Measurements from ENCODE around the gene JPH3. TPM values are rescaled to one million over a fixed set of nuclear protein-coding genes. Genes with fewer than 3 reads are reported as not detected.

JPH3 gene
- total and polyA plus RNA-seq, 4 experiments from 2014 or later, result 0.09 TPM; not detected in 3

DNA sequence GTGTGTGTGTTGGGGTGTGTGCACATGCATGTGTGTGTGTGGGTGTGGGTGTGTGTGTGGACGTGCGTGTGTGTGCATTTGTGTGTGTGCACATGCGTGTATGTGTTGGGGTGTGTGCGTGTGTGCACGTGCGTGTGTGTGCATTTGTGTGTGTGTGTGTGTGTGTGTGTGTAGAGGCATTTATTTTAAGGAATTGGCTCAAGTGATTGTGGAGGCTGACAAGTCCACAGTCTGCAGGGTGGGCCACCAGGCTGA lies 37.9 kb upstream of the JPH3 start:
- CTCF ChIA-PET (ENCODE audit: partially characterized antibody), result no interaction called here
- no peaks in the 10 kb centered on the region for H3K36me3 Mint-ChIP-seq
- no peaks in the 10 kb centered on the region for H3K9me3 ChIP-seq (ENCODE audit: control insufficient read depth in 1 of 2, low read length in 2 of 2)
- intact Hi-C loops (cut with micrococcal nuclease), result no loop called here
- POLR2A ChIA-PET (ENCODE audit: partially characterized antibody), result no interaction called here
- H3K4me1 ChIP-seq (ENCODE audit: insufficient read depth, low read length), result no peaks in the 10 kb centered on the region
- no peak overlapping the region for H3K4me3 Mint-ChIP-seq
- no peak overlapping the region for H3K27ac Mint-ChIP-seq
- peaks cover 0 to 1% of the 10 kb centered on the region in 2 donors for H3K27me3 Mint-ChIP-seq
- H3K27ac ChIP-seq (ENCODE audit: low read depth, low read length), result no peak overlapping the region
- no peaks in the 10 kb centered on the region for H3K36me3 ChIP-seq (ENCODE audit: insufficient read depth, low read length)
- no peak for DNase-seq
- H3K4me3 ChIP-seq (ENCODE audit: low read length in 2 of 2), result no peak overlapping the region
- H3K27me3 ChIP-seq (ENCODE audit: insufficient read depth, low read length), result no peaks in the 10 kb centered on the region
- H3K9me3 Mint-ChIP-seq, result peaks cover 0 to 3% (median 0%) of the 10 kb centered on the region in 8 donors
- peaks cover 0 to 2% (median 0%) of the 10 kb centered on the region in 4 donors for H3K4me1 Mint-ChIP-seq

DNA sequence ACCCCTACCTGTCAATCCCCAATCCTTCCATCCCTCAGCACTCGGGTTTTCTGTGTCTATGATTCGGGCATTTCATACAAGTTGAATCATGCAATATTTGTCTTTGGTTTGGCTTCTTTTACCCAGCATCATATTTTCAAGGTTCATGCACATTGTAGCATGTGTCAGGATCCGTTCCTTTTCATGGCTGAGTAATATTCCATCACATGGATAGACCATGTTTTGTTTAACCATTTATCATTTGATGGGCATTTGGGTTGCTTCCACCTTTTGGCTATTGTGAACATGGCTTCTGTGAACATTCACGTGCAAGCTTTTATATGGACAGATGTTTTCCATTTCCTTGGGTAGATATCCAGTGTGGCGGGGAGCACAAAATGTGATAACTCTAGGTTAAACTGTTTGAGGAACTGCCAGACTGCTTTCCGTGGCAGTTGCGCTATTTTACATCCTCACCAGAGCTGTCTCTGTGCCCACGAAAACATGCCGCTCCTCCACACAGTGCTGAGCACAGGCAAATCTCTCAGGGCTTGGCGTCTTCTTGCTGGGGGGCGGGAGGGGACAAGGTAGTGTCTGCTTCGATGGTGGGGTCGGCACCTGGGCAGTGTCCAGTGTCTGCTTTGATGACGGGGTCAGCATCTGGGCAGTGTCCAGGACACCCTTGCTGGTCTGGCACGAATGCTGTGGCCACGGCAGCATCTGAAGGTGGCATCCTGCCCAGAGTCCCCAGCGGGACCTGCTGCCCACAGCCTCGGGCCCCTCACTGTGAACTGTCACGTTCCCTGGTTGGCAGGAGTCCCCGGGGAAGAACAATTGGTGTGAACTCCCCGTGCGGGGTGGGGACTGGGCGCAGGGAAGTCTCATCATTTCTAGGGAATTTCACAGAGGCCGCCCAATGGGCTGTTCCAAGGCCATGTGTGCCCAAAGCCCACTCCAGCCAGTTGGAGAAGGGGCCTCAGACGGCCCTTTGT lies 32.4 kb upstream of the JPH3 start:
- intact Hi-C loops (cut with micrococcal nuclease), result no loop called here
- no peak overlapping the region for H3K27ac Mint-ChIP-seq
- Histone ChIP-seq H3K4me3 (ENCODE audit: low read length in 2 of 2) (no peak overlapping the region), H3K4me1 (ENCODE audit: insufficient read depth, low read length) (no peaks in the 10 kb centered on the region), H3K9me3 (ENCODE audit: control insufficient read depth in 1 of 2, low read length in 2 of 2) (no peaks in the 10 kb centered on the region), H3K27ac (ENCODE audit: low read depth, low read length) (no peak overlapping the region), H3K36me3 (ENCODE audit: insufficient read depth, low read length) (no peaks in the 10 kb centered on the region), H3K27me3 (ENCODE audit: insufficient read depth, low read length) (no peaks in the 10 kb centered on the region)
- ChIA-PET CTCF (ENCODE audit: partially characterized antibody) (no interaction called here), POLR2A (ENCODE audit: partially characterized antibody) (no interaction called here)
- no peaks in the 10 kb centered on the region for H3K36me3 Mint-ChIP-seq
- no peaks in the 10 kb centered on the region for H3K4me1 Mint-ChIP-seq
- no peak overlapping the region for H3K4me3 Mint-ChIP-seq
- peaks cover 7 to 8% of the 10 kb centered on the region in 2 donors for H3K27me3 Mint-ChIP-seq
- no peaks in the 10 kb centered on the region for H3K9me3 Mint-ChIP-seq
- no peak for DNase-seq

DNA sequence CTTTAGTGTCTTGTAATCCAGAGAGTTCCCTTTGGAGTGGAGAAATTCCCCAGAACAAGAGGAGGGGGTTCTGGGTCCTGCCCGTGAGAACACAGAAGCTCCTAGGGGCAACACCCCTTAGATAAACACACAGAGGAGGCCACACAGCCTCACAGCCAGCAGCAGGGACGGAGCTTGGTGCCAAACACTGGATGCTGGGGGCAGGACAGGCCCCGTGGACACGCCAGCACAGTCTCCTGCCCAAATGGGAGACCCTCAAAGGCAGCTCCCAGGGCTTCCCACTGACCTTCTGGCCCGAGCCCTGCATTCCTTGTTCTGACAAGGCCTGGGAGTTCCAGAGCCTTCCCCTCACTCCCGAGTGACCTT lies 31.8 kb upstream of the JPH3 start:
- POLR2A ChIA-PET (ENCODE audit: partially characterized antibody), result no interaction called here
- Mint-ChIP-seq H3K4me1 (no peaks in the 10 kb centered on the region), H3K4me3 (no peak overlapping the region), H3K9me3 (no peaks in the 10 kb centered on the region), H3K27ac (no peak overlapping the region), H3K36me3 (no peaks in the 10 kb centered on the region), H3K27me3 (peaks cover 7 to 8% of the 10 kb centered on the region in 2 donors)
- H3K27ac ChIP-seq (ENCODE audit: low read depth, low read length), result no peak overlapping the region
- no peaks in the 10 kb centered on the region for H3K36me3 ChIP-seq (ENCODE audit: insufficient read depth, low read length)
- H3K4me1 ChIP-seq (ENCODE audit: insufficient read depth, low read length), result no peaks in the 10 kb centered on the region
- CTCF ChIA-PET (ENCODE audit: partially characterized antibody), result no interaction called here
- H3K4me3 ChIP-seq (ENCODE audit: low read length in 2 of 2), result no peak overlapping the region
- no peaks in the 10 kb centered on the region for H3K27me3 ChIP-seq (ENCODE audit: insufficient read depth, low read length)
- intact Hi-C loops (cut with micrococcal nuclease), result no loop called here
- DNase-seq, result no peak
- H3K9me3 ChIP-seq (ENCODE audit: control insufficient read depth in 1 of 2, low read length in 2 of 2), result no peaks in the 10 kb centered on the region

GRCh38 chr16:87570938-87571867 lies 31.1 kb upstream of the JPH3 start:
- Mint-ChIP-seq H3K4me1 (no peaks in the 10 kb centered on the region), H3K27me3 (peaks cover 7 to 8% of the 10 kb centered on the region in 2 donors), H3K4me3 (no peak overlapping the region), H3K36me3 (no peaks in the 10 kb centered on the region), H3K27ac (no peak overlapping the region), H3K9me3 (no peaks in the 10 kb centered on the region)
- no peak for DNase-seq
- H3K27me3 ChIP-seq (ENCODE audit: insufficient read depth, low read length), result no peaks in the 10 kb centered on the region
- no peak overlapping the region for H3K4me3 ChIP-seq (ENCODE audit: low read length in 2 of 2)
- H3K4me1 ChIP-seq (ENCODE audit: insufficient read depth, low read length), result no peaks in the 10 kb centered on the region
- CTCF ChIA-PET (ENCODE audit: partially characterized antibody), result interaction anchor here (1.1 kb wide), 1 partner anchor 154 kb away, joined by 3 read pairs; no protein-coding TSS in a partner anchor
- no peaks in the 10 kb centered on the region for H3K36me3 ChIP-seq (ENCODE audit: insufficient read depth, low read length)
- intact Hi-C loops (cut with micrococcal nuclease), result no loop called here
- POLR2A ChIA-PET (ENCODE audit: partially characterized antibody), result no interaction called here
- no peak overlapping the region for H3K27ac ChIP-seq (ENCODE audit: low read depth, low read length)
- H3K9me3 ChIP-seq (ENCODE audit: control insufficient read depth in 1 of 2, low read length in 2 of 2), result no peaks in the 10 kb centered on the region

- no peaks in the 10 kb centered on the region for H3K9me3 ChIP-seq (ENCODE audit: control insufficient read depth in 1 of 2, low read length in 2 of 2)
- Mint-ChIP-seq H3K4me3 (no peak overlapping the region), H3K4me1 (no peaks in the 10 kb centered on the region), H3K27me3 (peaks cover 10 to 11% of the 10 kb centered on the region in 2 donors), H3K36me3 (no peaks in the 10 kb centered on the region), H3K27ac (no peak overlapping the region), H3K9me3 (no peaks in the 10 kb centered on the region)
- no peaks in the 10 kb centered on the region for H3K27me3 ChIP-seq (ENCODE audit: insufficient read depth, low read length)
- no peaks in the 10 kb centered on the region for H3K4me1 ChIP-seq (ENCODE audit: insufficient read depth, low read length)
- H3K27ac ChIP-seq (ENCODE audit: low read depth, low read length), result no peak overlapping the region
- DNase-seq, result no peak
- no peaks in the 10 kb centered on the region for H3K36me3 ChIP-seq (ENCODE audit: insufficient read depth, low read length)
- ChIA-PET CTCF (ENCODE audit: partially characterized antibody) (interaction anchor here (1.1 to 1.4 kb wide), 3 partner anchors 64 to 198 kb away, joined by 3 to 4 read pairs (median 3); no protein-coding TSS in a partner anchor), POLR2A (ENCODE audit: partially characterized antibody) (no interaction called here)
- intact Hi-C loops (cut with micrococcal nuclease), result no loop called here
- H3K4me3 ChIP-seq (ENCODE audit: low read length in 2 of 2), result no peak overlapping the region
Measured at GRCh38 chr16:87571868-87572244, 30.5 kb upstream of the JPH3 start.

- Histone ChIP-seq H3K36me3 (ENCODE audit: insufficient read depth, low read length) (no peaks in the 10 kb centered on the region), H3K27me3 (ENCODE audit: insufficient read depth, low read length) (no peaks in the 10 kb centered on the region), H3K27ac (ENCODE audit: low read depth, low read length) (no peak overlapping the region), H3K4me1 (ENCODE audit: insufficient read depth, low read length) (no peaks in the 10 kb centered on the region), H3K4me3 (ENCODE audit: low read length in 2 of 2) (no peak overlapping the region), H3K9me3 (ENCODE audit: control insufficient read depth in 1 of 2, low read length in 2 of 2) (no peaks in the 10 kb centered on the region)
- Mint-ChIP-seq H3K4me3 (no peak overlapping the region), H3K27me3 (peaks cover 10 to 11% of the 10 kb centered on the region in 2 donors), H3K9me3 (no peaks in the 10 kb centered on the region), H3K27ac (no peak overlapping the region), H3K36me3 (no peaks in the 10 kb centered on the region), H3K4me1 (no peaks in the 10 kb centered on the region)
- intact Hi-C loops (cut with micrococcal nuclease), result no loop called here
- no peak for DNase-seq
- ChIA-PET POLR2A (ENCODE audit: partially characterized antibody) (no interaction called here), CTCF (ENCODE audit: partially characterized antibody) (interaction anchor here (1.2 to 1.4 kb wide), 2 partner anchors 63 to 197 kb away, joined by 3 to 4 read pairs; no protein-coding TSS in a partner anchor)
Measured at GRCh38 chr16:87572959-87573358, 29.3 kb upstream of the JPH3 start.

GRCh38 chr16:87575027-87575804 lies 27.1 kb upstream of the JPH3 start:
- Histone ChIP-seq H3K4me3 (ENCODE audit: low read length in 2 of 2) (no peak overlapping the region), H3K9me3 (ENCODE audit: control insufficient read depth in 1 of 2, low read length in 2 of 2) (no peaks in the 10 kb centered on the region), H3K36me3 (ENCODE audit: insufficient read depth, low read length) (no peaks in the 10 kb centered on the region), H3K4me1 (ENCODE audit: insufficient read depth, low read length) (no peaks in the 10 kb centered on the region), H3K27ac (ENCODE audit: low read depth, low read length) (no peak overlapping the region), H3K27me3 (ENCODE audit: insufficient read depth, low read length) (no peaks in the 10 kb centered on the region)
- Mint-ChIP-seq H3K4me1 (no peaks in the 10 kb centered on the region), H3K36me3 (no peaks in the 10 kb centered on the region), H3K27ac (no peak overlapping the region), H3K4me3 (no peak overlapping the region), H3K27me3 (peaks cover 9 to 22% of the 10 kb centered on the region in 2 donors), H3K9me3 (no peaks in the 10 kb centered on the region)
- DNase-seq, result no peak
- intact Hi-C loops (cut with micrococcal nuclease), result no loop called here
- POLR2A ChIA-PET (ENCODE audit: partially characterized antibody), result no interaction called here
- CTCF ChIA-PET (ENCODE audit: partially characterized antibody), result no interaction called here
